ENCODE results near the gene SLC25A10.

DNA sequence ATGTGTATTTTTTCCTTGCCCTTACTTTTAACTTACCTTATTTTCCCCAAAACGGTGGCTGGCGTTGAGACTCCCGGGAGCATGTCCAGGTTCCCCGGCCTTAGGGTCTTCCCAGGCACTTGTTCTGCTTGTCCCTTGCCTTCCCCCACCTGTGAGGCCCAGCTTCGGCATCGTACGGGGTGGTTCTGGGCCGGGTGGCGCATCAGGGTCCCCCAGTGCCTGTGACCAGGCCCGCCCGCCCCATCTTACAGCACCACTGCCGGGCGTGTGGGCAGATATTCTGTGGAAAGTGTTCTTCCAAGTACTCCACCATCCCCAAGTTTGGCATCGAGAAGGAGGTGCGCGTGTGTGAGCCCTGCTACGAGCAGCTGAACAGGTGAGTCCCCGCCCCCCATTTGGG is 20.9 kb upstream of the SLC25A10 start:
- no peak for TF ChIP-seq BCL11A (IDR thresholded peaks at IDR 0.05; ENCODE audit: low read depth, low read length)
- TF ChIP-seq ETV6 (conservative IDR thresholded peaks at IDR 0.05 in 1 of 2, IDR thresholded peaks at IDR 0.05 in 1 of 2; ENCODE audit: borderline replicate concordance in 1 of 2, low read depth in 1 of 2): no peak
- TF ChIP-seq HDAC6 (IDR thresholded peaks at IDR 0.05; ENCODE audit: unreplicated experiment): no peak
- TF ChIP-seq, protein P1, sequence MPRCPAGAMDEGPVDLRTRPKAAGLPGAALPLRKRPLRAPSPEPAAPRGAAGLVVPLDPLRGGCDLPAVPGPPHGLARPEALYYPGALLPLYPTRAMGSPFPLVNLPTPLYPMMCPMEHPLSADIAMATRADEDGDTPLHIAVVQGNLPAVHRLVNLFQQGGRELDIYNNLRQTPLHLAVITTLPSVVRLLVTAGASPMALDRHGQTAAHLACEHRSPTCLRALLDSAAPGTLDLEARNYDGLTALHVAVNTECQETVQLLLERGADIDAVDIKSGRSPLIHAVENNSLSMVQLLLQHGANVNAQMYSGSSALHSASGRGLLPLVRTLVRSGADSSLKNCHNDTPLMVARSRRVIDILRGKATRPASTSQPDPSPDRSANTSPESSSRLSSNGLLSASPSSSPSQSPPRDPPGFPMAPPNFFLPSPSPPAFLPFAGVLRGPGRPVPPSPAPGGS (IDR thresholded peaks at IDR 0.05; ENCODE audit: borderline replicate concordance, insufficient read depth, low read depth, low read length, poor library complexity, severe bottlenecking): no peak

All from GM12878 (cell line).